Measurements from ENCODE around the gene HS6ST2. TPM values are rescaled to one million over a fixed set of nuclear protein-coding genes. Genes with fewer than 3 reads are reported as not detected.

HS6ST2 gene
- total and polyA plus RNA-seq, 10 of the 15 experiments (the other 5 are each of a cell fraction or from before 2014, with no cell fraction given) = not detected

DNA sequence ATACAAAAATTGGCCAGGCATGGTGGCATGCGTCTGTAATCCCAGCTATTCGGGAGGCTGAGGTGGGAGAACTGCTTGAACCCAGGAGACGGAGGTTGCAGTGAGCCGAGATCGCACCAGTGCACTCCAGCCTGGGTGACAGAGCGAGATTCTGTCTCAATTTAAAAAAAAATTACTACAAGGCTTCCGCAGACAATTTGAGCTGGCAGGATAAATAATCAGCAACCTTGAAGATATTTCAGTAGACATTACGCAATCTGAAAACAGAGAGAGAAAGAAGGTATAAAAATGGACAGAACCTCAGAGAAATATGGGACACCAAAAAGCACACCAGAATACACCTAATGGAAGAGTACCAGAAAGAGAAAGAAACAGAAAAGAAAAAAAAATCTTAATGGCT is 25.3 kb downstream of the HS6ST2 start (continued):
- TF ChIP-seq, protein P1, sequence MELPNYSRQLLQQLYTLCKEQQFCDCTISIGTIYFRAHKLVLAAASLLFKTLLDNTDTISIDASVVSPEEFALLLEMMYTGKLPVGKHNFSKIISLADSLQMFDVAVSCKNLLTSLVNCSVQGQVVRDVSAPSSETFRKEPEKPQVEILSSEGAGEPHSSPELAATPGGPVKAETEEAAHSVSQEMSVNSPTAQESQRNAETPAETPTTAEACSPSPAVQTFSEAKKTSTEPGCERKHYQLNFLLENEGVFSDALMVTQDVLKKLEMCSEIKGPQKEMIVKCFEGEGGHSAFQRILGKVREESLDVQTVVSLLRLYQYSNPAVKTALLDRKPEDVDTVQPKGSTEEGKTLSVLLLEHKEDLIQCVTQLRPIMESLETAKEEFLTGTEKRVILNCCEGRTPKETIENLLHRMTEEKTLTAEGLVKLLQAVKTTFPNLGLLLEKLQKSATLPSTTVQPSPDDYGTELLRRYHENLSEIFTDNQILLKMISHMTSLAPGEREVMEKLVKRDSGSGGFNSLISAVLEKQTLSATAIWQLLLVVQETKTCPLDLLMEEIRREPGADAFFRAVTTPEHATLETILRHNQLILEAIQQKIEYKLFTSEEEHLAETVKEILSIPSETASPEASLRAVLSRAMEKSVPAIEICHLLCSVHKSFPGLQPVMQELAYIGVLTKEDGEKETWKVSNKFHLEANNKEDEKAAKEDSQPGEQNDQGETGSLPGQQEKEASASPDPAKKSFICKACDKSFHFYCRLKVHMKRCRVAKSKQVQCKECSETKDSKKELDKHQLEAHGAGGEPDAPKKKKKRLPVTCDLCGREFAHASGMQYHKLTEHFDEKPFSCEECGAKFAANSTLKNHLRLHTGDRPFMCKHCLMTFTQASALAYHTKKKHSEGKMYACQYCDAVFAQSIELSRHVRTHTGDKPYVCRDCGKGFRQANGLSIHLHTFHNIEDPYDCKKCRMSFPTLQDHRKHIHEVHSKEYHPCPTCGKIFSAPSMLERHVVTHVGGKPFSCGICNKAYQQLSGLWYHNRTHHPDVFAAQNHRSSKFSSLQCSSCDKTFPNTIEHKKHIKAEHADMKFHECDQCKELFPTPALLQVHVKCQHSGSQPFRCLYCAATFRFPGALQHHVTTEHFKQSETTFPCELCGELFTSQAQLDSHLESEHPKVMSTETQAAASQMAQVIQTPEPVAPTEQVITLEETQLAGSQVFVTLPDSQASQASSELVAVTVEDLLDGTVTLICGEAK (IDR thresholded peaks at IDR 0.05; ENCODE audit: borderline replicate concordance) = no peak
- no peak for TF ChIP-seq CREM (IDR thresholded peaks at IDR 0.05; ENCODE audit: low read depth)

DNA sequence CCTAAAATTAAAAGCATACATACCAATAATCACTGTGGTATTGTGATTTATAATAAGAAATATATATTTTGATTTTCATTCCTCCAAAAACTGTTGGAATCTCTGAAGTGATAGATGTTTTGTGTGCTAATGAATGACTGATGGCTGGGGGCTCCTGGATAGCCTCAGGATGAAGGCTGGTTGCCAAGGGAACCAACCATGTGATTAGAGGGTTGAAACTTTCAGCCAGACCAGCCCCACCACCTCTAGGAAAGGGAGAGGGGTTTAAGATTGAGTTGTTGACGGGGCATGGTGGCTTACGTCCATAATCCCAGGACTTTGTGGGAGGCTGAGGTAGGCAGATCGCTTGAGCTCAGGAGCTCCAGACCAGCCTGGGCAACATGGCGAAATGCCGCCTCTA is 34.0 kb downstream of the HS6ST2 start:
- Histone ChIP-seq H2AFZ (ENCODE audit: control insufficient read depth, low read depth, low read length) (no peak overlapping the region), H3K27me3 (replicated peaks in 1 of 2; ENCODE audit: control insufficient read depth in 2 of 2, insufficient read depth in 2 of 2, low read length in 1 of 2) (no peaks in the 10 kb centered on the region), H3K79me2 (ENCODE audit: control insufficient read depth, insufficient read depth, low read length) (no peaks in the 10 kb centered on the region), H3K4me2 (ENCODE audit: control insufficient read depth, insufficient read depth) (no peak overlapping the region), H3K9ac (ENCODE audit: control insufficient read depth, insufficient read depth, low read length) (no peak overlapping the region), H3K27ac (ENCODE audit: control insufficient read depth, insufficient read depth) (no peak overlapping the region), H3K9me3 (replicated peaks; ENCODE audit: control insufficient read depth, insufficient read depth, low read length) (no peaks in the 10 kb centered on the region), H3K4me1 (ENCODE audit: control insufficient read depth, insufficient read depth, low read length) (no peaks in the 10 kb centered on the region), H4K20me1 (ENCODE audit: control insufficient read depth, insufficient read depth) (no peaks in the 10 kb centered on the region), H3K4me3 (no peak overlapping the region), H3K36me3 (ENCODE audit: control insufficient read depth in 2 of 2, insufficient read depth in 2 of 2, low read length in 1 of 2) (no peaks in the 10 kb centered on the region)
- intact Hi-C loops (cut with micrococcal nuclease; ENCODE audit: unreplicated experiment) (no loop called here), in situ Hi-C loops (cut with MboI) (no loop called here)
- CTCF ChIA-PET = no interaction called here
- TF ChIP-seq, protein P2, sequence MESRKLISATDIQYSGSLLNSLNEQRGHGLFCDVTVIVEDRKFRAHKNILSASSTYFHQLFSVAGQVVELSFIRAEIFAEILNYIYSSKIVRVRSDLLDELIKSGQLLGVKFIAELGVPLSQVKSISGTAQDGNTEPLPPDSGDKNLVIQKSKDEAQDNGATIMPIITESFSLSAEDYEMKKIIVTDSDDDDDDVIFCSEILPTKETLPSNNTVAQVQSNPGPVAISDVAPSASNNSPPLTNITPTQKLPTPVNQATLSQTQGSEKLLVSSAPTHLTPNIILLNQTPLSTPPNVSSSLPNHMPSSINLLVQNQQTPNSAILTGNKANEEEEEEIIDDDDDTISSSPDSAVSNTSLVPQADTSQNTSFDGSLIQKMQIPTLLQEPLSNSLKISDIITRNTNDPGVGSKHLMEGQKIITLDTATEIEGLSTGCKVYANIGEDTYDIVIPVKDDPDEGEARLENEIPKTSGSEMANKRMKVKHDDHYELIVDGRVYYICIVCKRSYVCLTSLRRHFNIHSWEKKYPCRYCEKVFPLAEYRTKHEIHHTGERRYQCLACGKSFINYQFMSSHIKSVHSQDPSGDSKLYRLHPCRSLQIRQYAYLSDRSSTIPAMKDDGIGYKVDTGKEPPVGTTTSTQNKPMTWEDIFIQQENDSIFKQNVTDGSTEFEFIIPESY (IDR thresholded peaks at IDR 0.05) = no peak
- no peak for TF ChIP-seq BMI1 (IDR thresholded peaks at IDR 0.05; ENCODE audit: borderline replicate concordance)
- TF ChIP-seq CHD1 (IDR thresholded peaks at IDR 0.05; ENCODE audit: low read depth, low read length) = no peak
- TF ChIP-seq, protein P3, sequence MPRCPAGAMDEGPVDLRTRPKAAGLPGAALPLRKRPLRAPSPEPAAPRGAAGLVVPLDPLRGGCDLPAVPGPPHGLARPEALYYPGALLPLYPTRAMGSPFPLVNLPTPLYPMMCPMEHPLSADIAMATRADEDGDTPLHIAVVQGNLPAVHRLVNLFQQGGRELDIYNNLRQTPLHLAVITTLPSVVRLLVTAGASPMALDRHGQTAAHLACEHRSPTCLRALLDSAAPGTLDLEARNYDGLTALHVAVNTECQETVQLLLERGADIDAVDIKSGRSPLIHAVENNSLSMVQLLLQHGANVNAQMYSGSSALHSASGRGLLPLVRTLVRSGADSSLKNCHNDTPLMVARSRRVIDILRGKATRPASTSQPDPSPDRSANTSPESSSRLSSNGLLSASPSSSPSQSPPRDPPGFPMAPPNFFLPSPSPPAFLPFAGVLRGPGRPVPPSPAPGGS (IDR thresholded peaks at IDR 0.05; ENCODE audit: borderline replicate concordance, insufficient read depth, low read depth, low read length, poor library complexity, severe bottlenecking) = no peak
- TF ChIP-seq, protein P4, sequence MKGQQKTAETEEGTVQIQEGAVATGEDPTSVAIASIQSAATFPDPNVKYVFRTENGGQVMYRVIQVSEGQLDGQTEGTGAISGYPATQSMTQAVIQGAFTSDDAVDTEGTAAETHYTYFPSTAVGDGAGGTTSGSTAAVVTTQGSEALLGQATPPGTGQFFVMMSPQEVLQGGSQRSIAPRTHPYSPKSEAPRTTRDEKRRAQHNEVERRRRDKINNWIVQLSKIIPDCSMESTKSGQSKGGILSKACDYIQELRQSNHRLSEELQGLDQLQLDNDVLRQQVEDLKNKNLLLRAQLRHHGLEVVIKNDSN (IDR thresholded peaks at IDR 0.05; ENCODE audit: borderline replicate concordance, extremely low read length, insufficient read depth, low read depth, low read length) = no peak
- TF ChIP-seq HDAC2 (IDR thresholded peaks at IDR 0.05) = no peak
- no peak for TF ChIP-seq BRCA1 (IDR thresholded peaks at IDR 0.05; ENCODE audit: low read depth, low read length)
- TF ChIP-seq RUNX3 (IDR thresholded peaks at IDR 0.05; ENCODE audit: low read length) = no peak
- no peak for TF ChIP-seq CBX5 (IDR thresholded peaks at IDR 0.05; ENCODE audit: low read depth)
- BruUV-seq (replicated peaks) = no TSS peak
- DNase-seq (ENCODE audit: low read depth, low spot score) (no peak), FAIRE-seq (no peak), ATAC-seq (no peak)
- POLR2A ChIA-PET = no interaction called here
- RAD21 ChIA-PET (ENCODE audit: unreplicated experiment) = no interaction called here
- SMC1A ChIA-PET (ENCODE audit: uncharacterized antibody, unreplicated experiment) = interaction anchor here (0.9 kb wide), 1 partner anchor 401 kb away, joined by 3 read pairs; no protein-coding TSS in a partner anchor
- 70% methylated on average over 5 of the region's 5 CpGs for WGBS (ENCODE audit: insufficient coverage, insufficient replicate concordance, low lambda C conversion rate, missing lambda C conversion rate)

Data from GM12878 (cell line).